Measurements from ENCODE around the gene CFAP410.
"Not testable (repeated sequence)": the region's sequence is repeated elsewhere in the genome, so short reads cannot be mapped to it uniquely, and the experiment has no call there.

Gene CFAP410

GRCh38 chr21:44365967-44366585, 26.9 kb upstream of the CFAP410 start:
- H3K9me3 ChIP-seq (ENCODE audit: control insufficient read depth, low read length): no peaks in the 10 kb centered on the region

GRCh38 chr21:44365251-44365966, 26.2 kb upstream of the CFAP410 start:
- H3K27me3 ChIP-seq (ENCODE audit: control insufficient read depth, insufficient read depth, low read length): peaks cover 14% of the 10 kb centered on the region
- H3K4me1 ChIP-seq (ENCODE audit: control insufficient read depth, insufficient read depth, low read length): no peaks in the 10 kb centered on the region
- H3K36me3 ChIP-seq (ENCODE audit: control insufficient read depth, insufficient read depth, low read length): no peaks in the 10 kb centered on the region
- no peak overlapping the region for H3K4me3 ChIP-seq (ENCODE audit: low read length)
- no peak overlapping the region for H3K9ac ChIP-seq (ENCODE audit: low read length)
- H3K9me3 ChIP-seq (ENCODE audit: control insufficient read depth, low read length): no peaks in the 10 kb centered on the region

More at GRCh38 chr21:44365967-44366585, 26.9 kb upstream of the CFAP410 start:
- H3K36me3 ChIP-seq (ENCODE audit: control insufficient read depth, insufficient read depth, low read length): no peaks in the 10 kb centered on the region
- H3K27me3 ChIP-seq (ENCODE audit: control insufficient read depth, insufficient read depth, low read length): peaks cover 20% of the 10 kb centered on the region
- H3K9ac ChIP-seq (ENCODE audit: low read length): no peak overlapping the region
- no peak overlapping the region for H3K4me3 ChIP-seq (ENCODE audit: low read length)
- H3K4me1 ChIP-seq (ENCODE audit: control insufficient read depth, insufficient read depth, low read length): no peaks in the 10 kb centered on the region

- Histone ChIP-seq H3K27me3 (ENCODE audit: control insufficient read depth, insufficient read depth, low read length) (peaks cover 7% of the 10 kb centered on the region), H3K9me3 (ENCODE audit: control insufficient read depth, low read length) (no peaks in the 10 kb centered on the region), H3K9ac (ENCODE audit: low read length) (no peak overlapping the region), H3K4me3 (ENCODE audit: low read length) (no peak overlapping the region), H3K36me3 (ENCODE audit: control insufficient read depth, insufficient read depth, low read length) (no peaks in the 10 kb centered on the region), H3K4me1 (ENCODE audit: control insufficient read depth, insufficient read depth, low read length) (no peaks in the 10 kb centered on the region)
These were observed 25.2 kb upstream of the CFAP410 start for GRCh38 chr21:44364151-44365053.

- Histone ChIP-seq H3K9me3 (ENCODE audit: control insufficient read depth, low read length) (no peaks in the 10 kb centered on the region), H3K9ac (ENCODE audit: low read length) (no peak overlapping the region), H3K36me3 (ENCODE audit: control insufficient read depth, insufficient read depth, low read length) (no peaks in the 10 kb centered on the region), H3K4me3 (ENCODE audit: low read length) (no peak overlapping the region), H3K4me1 (ENCODE audit: control insufficient read depth, insufficient read depth, low read length) (no peaks in the 10 kb centered on the region), H3K27me3 (ENCODE audit: control insufficient read depth, insufficient read depth, low read length) (no peaks in the 10 kb centered on the region)
These were observed 24.1 kb upstream of the CFAP410 start for GRCh38 chr21:44363278-44363677.

GRCh38 chr21:44361903-44362302, 22.7 kb upstream of the CFAP410 start:
- H3K4me3 ChIP-seq (ENCODE audit: low read length); H3K9me3 ChIP-seq (ENCODE audit: control insufficient read depth, low read length); H3K9ac ChIP-seq (ENCODE audit: low read length); H3K4me1 ChIP-seq (ENCODE audit: control insufficient read depth, insufficient read depth, low read length); H3K27me3 ChIP-seq (ENCODE audit: control insufficient read depth, insufficient read depth, low read length); H3K36me3 ChIP-seq (ENCODE audit: control insufficient read depth, insufficient read depth, low read length): not testable (repeated sequence)

- Histone ChIP-seq H3K9ac (ENCODE audit: low read length) (no peak overlapping the region), H3K36me3 (ENCODE audit: control insufficient read depth, insufficient read depth, low read length) (no peaks in the 10 kb centered on the region), H3K4me1 (ENCODE audit: control insufficient read depth, insufficient read depth, low read length) (no peaks in the 10 kb centered on the region), H3K4me3 (ENCODE audit: low read length) (no peak overlapping the region), H3K27me3 (ENCODE audit: control insufficient read depth, insufficient read depth, low read length) (peaks cover 4% of the 10 kb centered on the region), H3K9me3 (ENCODE audit: control insufficient read depth, low read length) (no peaks in the 10 kb centered on the region)
These were observed 21.0 kb upstream of the CFAP410 start for GRCh38 chr21:44360159-44360558.

- Histone ChIP-seq H3K27me3 (ENCODE audit: control insufficient read depth, insufficient read depth, low read length) (peaks cover 8% of the 10 kb centered on the region), H3K9me3 (ENCODE audit: control insufficient read depth, low read length) (no peaks in the 10 kb centered on the region), H3K4me1 (ENCODE audit: control insufficient read depth, insufficient read depth, low read length) (no peaks in the 10 kb centered on the region), H3K36me3 (ENCODE audit: control insufficient read depth, insufficient read depth, low read length) (no peaks in the 10 kb centered on the region), H3K4me3 (ENCODE audit: low read length) (no peak overlapping the region), H3K9ac (ENCODE audit: low read length) (no peak overlapping the region)
These were observed 20.2 kb upstream of the CFAP410 start for GRCh38 chr21:44359396-44359795.

- Histone ChIP-seq H3K27me3 (ENCODE audit: control insufficient read depth, insufficient read depth, low read length) (peaks cover 19% of the 10 kb centered on the region), H3K4me1 (ENCODE audit: control insufficient read depth, insufficient read depth, low read length) (no peaks in the 10 kb centered on the region), H3K9me3 (ENCODE audit: control insufficient read depth, low read length) (no peaks in the 10 kb centered on the region), H3K4me3 (ENCODE audit: low read length) (no peak overlapping the region), H3K36me3 (ENCODE audit: control insufficient read depth, insufficient read depth, low read length) (no peaks in the 10 kb centered on the region), H3K9ac (ENCODE audit: low read length) (no peak overlapping the region)
These were observed 18.1 kb upstream of the CFAP410 start for GRCh38 chr21:44357064-44357837.

GRCh38 chr21:44356636-44357035, 17.4 kb upstream of the CFAP410 start:
- no peak overlapping the region for H3K4me3 ChIP-seq (ENCODE audit: low read length)
- no peak overlapping the region for H3K9ac ChIP-seq (ENCODE audit: low read length)
- peaks cover 24% of the 10 kb centered on the region for H3K27me3 ChIP-seq (ENCODE audit: control insufficient read depth, insufficient read depth, low read length)
- H3K36me3 ChIP-seq (ENCODE audit: control insufficient read depth, insufficient read depth, low read length): no peaks in the 10 kb centered on the region
- no peaks in the 10 kb centered on the region for H3K9me3 ChIP-seq (ENCODE audit: control insufficient read depth, low read length)
- no peaks in the 10 kb centered on the region for H3K4me1 ChIP-seq (ENCODE audit: control insufficient read depth, insufficient read depth, low read length)

- no peak overlapping the region for H3K4me3 ChIP-seq (ENCODE audit: low read length)
- peaks cover 29% of the 10 kb centered on the region for H3K27me3 ChIP-seq (ENCODE audit: control insufficient read depth, insufficient read depth, low read length)
- H3K9me3 ChIP-seq (ENCODE audit: control insufficient read depth, low read length): no peaks in the 10 kb centered on the region
- H3K4me1 ChIP-seq (ENCODE audit: control insufficient read depth, insufficient read depth, low read length): no peaks in the 10 kb centered on the region
- H3K36me3 ChIP-seq (ENCODE audit: control insufficient read depth, insufficient read depth, low read length): no peaks in the 10 kb centered on the region
- H3K9ac ChIP-seq (ENCODE audit: low read length): no peak overlapping the region
These were observed 17.0 kb upstream of the CFAP410 start for GRCh38 chr21:44356160-44356559.

GRCh38 chr21:44354775-44355771, 15.9 kb upstream of the CFAP410 start:
- Histone ChIP-seq H3K36me3 (ENCODE audit: control insufficient read depth, insufficient read depth, low read length) (no peaks in the 10 kb centered on the region), H3K4me3 (ENCODE audit: low read length) (no peak overlapping the region), H3K9me3 (ENCODE audit: control insufficient read depth, low read length) (no peaks in the 10 kb centered on the region), H3K4me1 (ENCODE audit: control insufficient read depth, insufficient read depth, low read length) (no peaks in the 10 kb centered on the region), H3K27me3 (ENCODE audit: control insufficient read depth, insufficient read depth, low read length) (peaks cover 36% of the 10 kb centered on the region), H3K9ac (ENCODE audit: low read length) (no peak overlapping the region)

Measured in mucosa of stomach (tissue), 1 donor.